ENCODE data around the gene SYNGR4.

SYNGR4 gene

DNA sequence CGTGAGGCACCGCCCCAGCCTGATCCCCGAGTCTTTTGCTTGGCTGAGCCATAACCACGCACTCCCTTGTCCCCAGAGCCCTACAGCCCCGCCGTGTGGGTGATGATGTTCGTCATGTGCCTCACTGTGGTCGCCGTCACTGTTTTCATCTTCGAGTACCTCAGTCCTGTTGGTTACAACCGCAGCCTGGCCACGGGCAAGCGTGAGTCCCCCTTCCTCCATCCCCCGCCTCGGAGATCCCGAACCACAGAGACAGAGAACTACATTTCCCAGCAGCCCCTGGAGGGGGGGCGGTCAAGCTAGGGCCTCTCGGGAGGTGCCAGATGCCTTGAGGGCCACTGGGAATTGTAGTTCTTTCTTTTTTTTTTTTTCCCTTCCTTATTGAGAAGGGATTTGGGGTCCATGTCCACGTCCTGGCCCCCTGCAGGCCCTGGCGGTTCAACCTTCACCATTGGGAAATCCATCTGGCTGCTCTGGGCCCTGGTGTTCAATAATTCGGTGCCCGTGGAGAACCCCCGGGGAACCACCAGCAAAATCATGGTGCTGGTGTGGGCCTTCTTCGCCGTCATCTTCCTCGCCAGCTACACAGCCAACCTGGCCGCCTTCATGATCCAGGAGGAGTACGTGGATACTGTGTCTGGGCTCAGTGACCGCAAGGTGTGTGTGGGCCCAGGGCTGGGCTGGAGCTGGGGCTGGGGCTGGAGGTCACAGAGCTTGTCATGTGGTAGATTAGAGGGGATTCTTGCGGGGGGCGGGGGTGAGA lies 55.2 kb downstream of the SYNGR4 start:
- DNase-seq (ENCODE audit: insufficient read length, low spot score) (no peak), FAIRE-seq (no peak)

DNA sequence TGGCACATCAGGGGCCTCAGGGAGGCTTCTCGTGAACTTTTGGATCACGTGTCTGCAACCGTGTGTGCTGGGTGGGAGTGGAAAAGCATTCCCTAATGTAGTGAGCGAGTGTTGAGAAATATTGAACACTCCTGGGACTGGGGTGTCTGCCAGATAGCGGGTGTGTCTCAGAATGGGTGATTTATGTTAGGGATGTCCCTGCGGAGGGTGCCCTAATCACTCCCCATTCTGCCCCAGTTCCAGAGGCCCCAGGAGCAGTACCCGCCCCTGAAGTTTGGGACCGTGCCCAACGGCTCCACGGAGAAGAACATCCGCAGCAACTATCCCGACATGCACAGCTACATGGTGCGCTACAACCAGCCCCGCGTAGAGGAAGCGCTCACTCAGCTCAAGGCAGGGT lies 57.4 kb downstream of the SYNGR4 start:
- no peak for FAIRE-seq

GRCh38 chr19:48424694-48425219 lies 60.6 kb downstream of the SYNGR4 start:
- no peak for FAIRE-seq
- DNase-seq (ENCODE audit: insufficient read length, low spot score): peak; percentile 78

More for the DNA sequence above, 57.4 kb downstream of the SYNGR4 start:
- no peak for DNase-seq (ENCODE audit: insufficient read length, low spot score)

Measured in HTR-8/SVneo (cell line).